HG03280 (cell line): ENCODE results near the gene EFCAB6.

Source experiments
- ATAC-seq: cut with Tn5 transposase; IDR thresholded peaks from one replicate; pipeline ENCODE4 v1.9.1; 2021; ENCODE audit warnings: mild to moderate bottlenecking, moderate library complexity; ENCODE audit not compliant: unreplicated experiment

Gene EFCAB6

DNA sequence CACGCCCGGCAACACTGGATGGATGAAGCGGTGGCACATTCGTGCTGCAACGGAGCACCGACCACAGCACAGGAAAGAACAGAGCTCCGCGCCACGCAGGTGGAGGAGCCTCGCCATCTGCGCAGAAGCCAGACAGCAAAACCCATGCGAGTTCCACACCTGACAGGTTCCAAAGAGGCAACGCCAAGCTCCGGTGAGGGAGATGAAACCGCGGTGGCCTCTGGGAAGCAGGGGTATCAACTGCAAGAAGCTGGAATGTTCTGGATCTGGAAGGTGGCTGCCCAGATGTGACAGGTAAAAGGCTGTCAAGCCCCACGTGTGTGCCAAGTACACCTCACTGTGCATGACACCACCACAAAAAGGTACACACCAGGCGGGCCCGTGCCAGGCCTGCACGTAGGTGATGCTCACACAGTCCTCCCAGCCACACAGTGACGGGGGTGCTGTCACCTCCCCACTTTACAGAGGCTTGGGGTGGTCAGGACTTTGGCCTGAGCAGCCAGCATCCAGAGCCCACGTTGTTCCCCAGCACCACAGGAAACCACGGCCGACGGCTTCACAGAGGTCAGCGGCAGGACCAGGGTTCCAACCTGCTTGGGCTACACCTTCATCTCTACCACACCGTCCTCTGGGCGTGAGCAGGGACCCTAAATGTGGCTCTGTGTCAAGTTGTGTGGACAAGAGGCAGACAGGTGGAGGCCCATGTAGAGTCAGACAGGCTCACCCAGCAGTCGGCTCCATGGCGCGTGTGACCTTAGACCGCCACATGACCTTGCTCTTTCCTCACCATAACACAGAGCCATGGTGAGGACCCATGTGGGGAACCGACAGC is 19.7 kb upstream of the EFCAB6 start:
- no peak for ATAC-seq

DNA sequence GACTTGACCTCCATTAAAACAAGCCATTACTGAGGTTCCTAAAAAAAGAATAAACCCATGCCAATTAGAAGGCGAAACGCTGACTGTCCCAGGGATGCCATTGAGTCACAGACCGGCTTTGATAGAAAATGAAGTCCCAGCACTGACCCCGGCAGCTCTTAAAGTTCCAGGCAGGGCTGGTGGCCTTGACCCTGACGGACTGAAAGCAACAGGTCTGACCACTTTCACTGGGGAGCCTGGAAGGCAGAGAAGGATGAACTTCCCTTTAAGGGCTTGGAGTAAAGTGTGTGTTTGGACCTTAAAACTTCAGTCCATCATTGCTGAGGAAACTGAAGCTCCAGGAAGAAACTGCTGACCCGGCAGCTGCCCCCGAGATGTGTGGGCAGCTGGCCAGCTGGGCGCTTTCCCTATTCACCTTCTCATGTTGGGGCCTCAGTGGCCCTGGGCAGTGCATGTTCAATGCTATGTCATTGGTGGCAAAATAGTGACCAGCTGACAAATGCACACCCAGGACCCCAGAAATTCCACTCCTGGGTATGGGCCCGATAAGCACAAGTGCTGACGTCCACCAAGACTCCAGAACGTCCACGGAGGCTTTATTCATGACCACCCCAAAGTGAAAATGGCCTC is 18.9 kb upstream of the EFCAB6 start:
- no peak for ATAC-seq

- no peak for ATAC-seq
Measured at GRCh38 chr22:43829904-43830851, 18.1 kb upstream of the EFCAB6 start.

- ATAC-seq: no peak
Measured at GRCh38 chr22:43828998-43829782, 17.1 kb upstream of the EFCAB6 start.

GRCh38 chr22:43828725-43828997 is 16.6 kb upstream of the EFCAB6 start:
- no peak for ATAC-seq

DNA sequence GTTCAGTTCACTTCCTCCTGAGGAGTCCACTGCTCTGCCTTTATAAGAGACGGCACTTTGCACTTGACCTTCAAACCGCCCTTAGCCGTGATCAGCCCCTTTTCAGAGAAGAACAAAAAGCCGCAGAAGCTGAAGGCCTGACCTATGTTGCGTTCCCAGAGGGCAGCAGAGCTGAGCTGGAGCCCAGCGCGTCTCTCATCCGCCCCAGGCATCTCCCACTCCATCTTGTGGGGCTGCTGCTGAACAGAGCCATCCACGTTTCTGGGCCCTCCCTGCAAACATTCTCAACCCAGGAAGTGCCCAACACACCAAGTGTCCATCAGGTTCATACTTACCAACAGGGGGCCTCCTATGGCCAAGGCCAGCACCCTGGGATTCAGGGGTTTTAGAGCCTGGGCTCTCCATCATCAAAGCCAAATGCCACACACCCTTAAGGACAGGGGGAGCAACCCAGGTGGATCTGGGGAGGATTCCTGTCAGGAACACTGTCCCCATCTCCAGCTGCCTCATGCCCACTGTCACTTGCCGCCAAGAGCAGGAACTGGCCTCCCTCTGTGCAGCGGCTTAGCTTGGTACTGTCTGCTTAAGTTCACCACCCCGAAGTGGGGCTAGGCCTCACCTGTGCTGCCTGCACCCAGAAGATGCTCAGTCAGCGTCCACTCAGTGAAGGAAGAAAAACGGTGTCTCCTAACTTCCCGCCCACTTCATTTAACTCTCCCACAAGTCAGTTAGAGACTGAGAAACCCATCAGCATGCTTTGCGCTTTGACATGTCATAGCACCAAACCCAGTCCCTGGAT is 16.0 kb upstream of the EFCAB6 start:
- ATAC-seq: no peak

DNA sequence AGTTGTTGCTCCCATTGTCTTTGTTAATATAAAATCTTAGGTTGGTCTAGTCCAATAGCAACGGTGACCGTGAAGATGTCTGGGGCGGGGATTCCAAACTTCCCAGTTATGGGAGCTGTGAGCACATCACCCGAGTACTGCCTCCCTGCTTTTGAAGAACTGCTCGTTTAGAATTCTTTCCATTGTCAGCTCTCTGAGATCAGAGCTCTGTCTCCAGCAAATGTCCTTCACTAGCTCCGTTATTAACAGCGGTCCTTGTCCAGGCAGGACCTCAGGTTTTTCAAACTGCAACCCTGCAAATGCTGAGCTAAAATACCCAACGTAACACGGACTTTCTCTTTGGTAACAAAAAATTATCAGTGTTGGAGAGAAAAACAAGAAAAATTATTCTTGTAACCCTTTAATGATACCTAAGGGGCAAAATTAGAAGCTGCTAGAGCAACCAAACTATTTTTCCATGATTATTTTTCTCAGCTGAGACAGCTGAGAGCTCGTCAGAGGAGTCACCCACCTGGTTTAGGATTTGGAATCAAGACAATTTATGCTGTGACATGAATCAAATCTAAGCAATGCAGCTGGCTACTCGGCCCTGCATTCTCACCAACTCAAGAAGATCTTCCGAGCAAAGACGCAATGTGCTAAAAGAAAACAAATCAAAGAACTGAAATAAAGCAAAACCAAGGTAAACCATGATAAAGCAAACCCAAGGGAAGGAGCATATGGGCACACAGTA is 15.1 kb upstream of the EFCAB6 start:
- ATAC-seq: no peak

- no peak for ATAC-seq
Measured at GRCh38 chr22:43826142-43827002, 14.3 kb upstream of the EFCAB6 start.

DNA sequence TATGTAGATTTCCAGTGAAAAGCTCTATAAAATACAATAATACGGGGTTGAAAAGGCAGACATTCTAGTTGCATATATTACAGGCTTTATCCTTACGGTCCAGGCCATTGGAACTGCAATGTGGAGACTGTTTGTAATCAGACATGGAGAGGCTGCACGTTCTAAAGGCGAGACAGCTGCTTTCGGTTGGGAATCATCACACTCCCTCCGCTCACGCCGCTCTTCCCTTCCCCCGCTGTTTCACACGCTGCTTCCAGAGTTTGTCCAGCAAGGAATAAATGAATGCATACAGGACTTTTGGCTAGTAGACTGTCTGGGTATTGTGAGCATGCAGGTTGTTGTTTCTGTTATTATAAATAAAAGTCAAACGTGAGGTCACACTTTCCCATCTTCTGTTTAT is 13.5 kb upstream of the EFCAB6 start:
- ATAC-seq: no peak

- no peak for ATAC-seq
Measured at GRCh38 chr22:43824724-43825420, 12.8 kb upstream of the EFCAB6 start.

- ATAC-seq: no peak
Measured at GRCh38 chr22:43823911-43824665, 12.0 kb upstream of the EFCAB6 start.

DNA sequence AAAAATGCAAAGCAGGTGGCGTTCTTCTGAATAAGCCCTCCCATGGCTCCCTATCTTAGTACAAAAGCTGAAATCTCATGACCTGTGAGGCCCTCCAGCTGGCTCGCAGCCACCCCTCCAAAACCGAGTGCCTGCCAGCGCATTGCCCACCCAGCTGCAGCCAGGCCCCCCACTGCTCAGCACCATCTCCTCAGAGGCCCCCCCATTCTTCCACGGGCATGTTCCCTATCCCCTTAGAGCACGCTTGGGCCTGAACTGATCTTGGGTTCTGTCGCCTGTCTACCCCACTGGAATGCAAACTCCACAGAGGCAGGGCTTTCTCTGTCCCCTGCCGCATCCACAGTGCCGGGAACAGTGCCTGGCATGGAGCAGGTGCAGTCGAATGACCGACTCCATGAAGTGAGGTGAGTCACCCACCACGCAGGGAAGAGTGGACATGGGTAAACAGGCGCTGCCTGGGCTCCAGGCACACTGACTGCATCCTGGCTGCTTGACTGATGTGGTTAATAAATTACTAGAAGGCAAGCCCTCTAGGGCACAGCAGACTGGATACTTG is 11.3 kb upstream of the EFCAB6 start:
- no peak for ATAC-seq

GRCh38 chr22:43821606-43822425 is 9.7 kb upstream of the EFCAB6 start:
- no peak for ATAC-seq

GRCh38 chr22:43820651-43821305 is 8.7 kb upstream of the EFCAB6 start:
- no peak for ATAC-seq

GRCh38 chr22:43819931-43820640 is 8.0 kb upstream of the EFCAB6 start:
- ATAC-seq: no peak
